GM19193 (cell line): ENCODE measurements around the gene PDE3B.

ENCODE experiments used
- POLR2A ChIP-seq: IDR thresholded peaks from 4 replicates; pipeline ENCODE4 v1.6.1; 2011; ENCODE audit not compliant: insufficient read depth, insufficient read length; ENCODE audit errors: extremely low read depth

Gene PDE3B

DNA sequence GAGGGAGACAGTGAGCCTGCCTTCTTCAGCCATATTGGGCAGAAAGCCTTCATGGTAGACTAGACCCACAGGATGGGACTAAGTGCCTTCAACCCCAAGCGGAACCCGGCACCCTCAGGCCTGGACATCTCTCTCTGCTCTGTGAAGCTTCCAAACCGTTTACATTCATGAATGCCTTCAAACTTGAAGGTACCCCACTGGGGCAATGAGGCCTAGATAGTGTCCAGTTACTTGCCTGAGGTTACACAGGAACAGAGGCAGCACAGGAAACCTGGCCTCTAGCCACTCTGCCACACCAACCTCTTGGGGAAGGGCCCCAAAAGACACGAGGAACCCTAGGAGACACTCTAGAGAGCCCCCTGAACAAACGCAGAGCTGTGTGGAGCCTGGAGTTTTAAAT, 263.0 kb downstream of the PDE3B start:
- TF ChIP-seq POLR2A, result no peak

GRCh38 chr11:14906993-14907392, 263.4 kb downstream of the PDE3B start:
- no peak for TF ChIP-seq POLR2A

- TF ChIP-seq POLR2A, result no peak
Observed at GRCh38 chr11:14907411-14908213, 264.0 kb downstream of the PDE3B start.

DNA sequence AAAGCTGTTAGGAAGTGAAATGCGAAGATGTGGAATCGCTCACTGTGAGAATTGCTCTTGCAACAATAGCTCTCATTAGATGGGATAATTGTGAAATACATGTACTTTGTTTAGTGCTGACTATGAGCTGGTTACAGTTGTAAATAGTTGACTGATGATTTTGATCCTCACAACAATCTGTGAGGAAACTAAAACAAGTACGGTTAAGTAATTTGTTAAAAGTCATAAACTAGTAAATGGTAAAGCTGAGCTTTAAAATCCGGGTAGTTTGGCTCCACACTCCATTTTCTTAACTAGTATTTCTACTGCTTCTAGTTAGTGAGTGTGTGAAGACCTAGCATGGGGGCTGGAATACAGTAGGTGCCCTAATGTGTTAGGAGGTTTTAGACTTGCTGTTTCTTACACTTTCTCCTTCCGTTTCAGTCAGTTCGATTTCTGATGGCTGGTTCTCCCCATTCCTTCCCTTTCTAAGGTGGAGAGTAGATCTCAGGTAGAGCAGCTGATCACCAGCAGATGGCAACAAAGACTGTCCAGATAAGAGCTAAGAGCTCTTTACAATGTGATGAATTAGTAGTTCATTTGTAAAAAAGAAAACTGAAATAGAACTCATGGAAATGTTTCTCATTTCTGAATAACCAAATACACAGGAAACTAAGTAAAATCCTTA, 264.7 kb downstream of the PDE3B start:
- TF ChIP-seq POLR2A, result no peak

- no peak for TF ChIP-seq POLR2A
Observed at GRCh38 chr11:14914536-14914935, 270.9 kb downstream of the PDE3B start.

DNA sequence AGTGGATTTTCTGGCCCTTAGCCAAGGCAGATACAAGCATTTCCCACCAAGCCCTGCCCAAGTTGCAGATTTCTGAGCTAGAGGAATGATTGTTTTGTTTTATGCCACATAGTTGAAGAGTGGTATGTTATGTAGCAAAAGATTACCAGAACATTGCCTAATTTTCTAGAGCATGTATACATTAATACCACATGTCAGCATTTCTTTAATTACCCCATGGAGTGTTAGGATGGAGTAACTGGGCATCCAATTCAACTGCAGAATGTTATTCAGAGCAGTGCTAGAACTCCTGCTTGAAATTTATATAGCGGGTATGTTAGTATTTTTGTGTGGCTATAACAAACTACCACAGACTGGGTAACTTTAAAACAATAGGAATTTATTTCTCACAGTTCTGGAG, 272.8 kb downstream of the PDE3B start:
- no peak for TF ChIP-seq POLR2A
